Endometrium (tissue), 2 donors: ENCODE measurements around the gene ST6GALNAC3.

Source experiments
- FAIRE-seq: peaks from 2 replicates; lab custom pipeline; 2012; peaks lifted over from hg19 to GRCh38; lab: Jason Lieb, UNC
- donor health status: control.
- donor health status: control.

Gene ST6GALNAC3

GRCh38 chr1:76247261-76247852 lies 172.8 kb downstream of the ST6GALNAC3 start:
- FAIRE-seq: no peak

- no peak for FAIRE-seq
These were observed 175.7 kb downstream of the ST6GALNAC3 start for GRCh38 chr1:76250271-76250670.

- no peak for FAIRE-seq
These were observed 177.9 kb downstream of the ST6GALNAC3 start for GRCh38 chr1:76252431-76252830.

GRCh38 chr1:76254104-76255030 lies 179.8 kb downstream of the ST6GALNAC3 start:
- peak; percentile 39 for FAIRE-seq

- no peak for FAIRE-seq
These were observed 182.0 kb downstream of the ST6GALNAC3 start for GRCh38 chr1:76256289-76257223.

GRCh38 chr1:76257823-76258222 lies 183.3 kb downstream of the ST6GALNAC3 start:
- FAIRE-seq: no peak

- no peak for FAIRE-seq
These were observed 184.7 kb downstream of the ST6GALNAC3 start for GRCh38 chr1:76259270-76259669.

GRCh38 chr1:76260279-76260678 lies 185.7 kb downstream of the ST6GALNAC3 start:
- FAIRE-seq: no peak

GRCh38 chr1:76262601-76263000 lies 188.1 kb downstream of the ST6GALNAC3 start:
- no peak for FAIRE-seq

- no peak for FAIRE-seq
These were observed 190.1 kb downstream of the ST6GALNAC3 start for GRCh38 chr1:76264642-76265041.

GRCh38 chr1:76266762-76267161 lies 192.2 kb downstream of the ST6GALNAC3 start:
- no peak for FAIRE-seq

- FAIRE-seq: no peak
These were observed 193.1 kb downstream of the ST6GALNAC3 start for GRCh38 chr1:76267631-76268030.

GRCh38 chr1:76268341-76268740 lies 193.8 kb downstream of the ST6GALNAC3 start:
- no peak for FAIRE-seq

- no peak for FAIRE-seq
These were observed 194.6 kb downstream of the ST6GALNAC3 start for GRCh38 chr1:76269155-76269554.

GRCh38 chr1:76274302-76274701 lies 199.8 kb downstream of the ST6GALNAC3 start:
- FAIRE-seq: no peak

GRCh38 chr1:76274718-76275117 lies 200.2 kb downstream of the ST6GALNAC3 start:
- FAIRE-seq: no peak

GRCh38 chr1:76278711-76279100 lies 204.2 kb downstream of the ST6GALNAC3 start:
- FAIRE-seq: no peak

GRCh38 chr1:76279101-76279748 lies 204.7 kb downstream of the ST6GALNAC3 start:
- FAIRE-seq: no peak

GRCh38 chr1:76281306-76281705 lies 206.8 kb downstream of the ST6GALNAC3 start:
- peak; percentile 50 for FAIRE-seq

- no peak for FAIRE-seq
These were observed 210.3 kb downstream of the ST6GALNAC3 start for GRCh38 chr1:76284842-76285241.

GRCh38 chr1:76285578-76286135 lies 211.1 kb downstream of the ST6GALNAC3 start:
- FAIRE-seq: no peak

- no peak for FAIRE-seq
These were observed 213.4 kb downstream of the ST6GALNAC3 start for GRCh38 chr1:76287917-76288316.
